SK-N-MC (cell line): Measurements from ENCODE around the gene PCYT2.

Source experiments
- EZH2 ChIP-seq: fragments of 200-600 bp; sonication (generic); IDR thresholded peaks from one replicate; pipeline ENCODE4 v1.6.1; 2017; ENCODE audit warnings: antibody characterized with exemption
- FOXP2 ChIP-seq: optimal IDR thresholded peaks from 2 replicates; pipeline ENCODE3; 2011; ENCODE audit warnings: mild to moderate bottlenecking, moderate library complexity; ENCODE audit not compliant: insufficient read depth; ENCODE audit errors: extremely low read length, control extremely low read depth
- POLR2AphosphoS5 ChIP-seq: IDR thresholded peaks from 2 replicates; pipeline ENCODE4 v1.6.1; 2012; ENCODE audit warnings: mild to moderate bottlenecking, low read depth, low read length, borderline replicate concordance

DNA sequence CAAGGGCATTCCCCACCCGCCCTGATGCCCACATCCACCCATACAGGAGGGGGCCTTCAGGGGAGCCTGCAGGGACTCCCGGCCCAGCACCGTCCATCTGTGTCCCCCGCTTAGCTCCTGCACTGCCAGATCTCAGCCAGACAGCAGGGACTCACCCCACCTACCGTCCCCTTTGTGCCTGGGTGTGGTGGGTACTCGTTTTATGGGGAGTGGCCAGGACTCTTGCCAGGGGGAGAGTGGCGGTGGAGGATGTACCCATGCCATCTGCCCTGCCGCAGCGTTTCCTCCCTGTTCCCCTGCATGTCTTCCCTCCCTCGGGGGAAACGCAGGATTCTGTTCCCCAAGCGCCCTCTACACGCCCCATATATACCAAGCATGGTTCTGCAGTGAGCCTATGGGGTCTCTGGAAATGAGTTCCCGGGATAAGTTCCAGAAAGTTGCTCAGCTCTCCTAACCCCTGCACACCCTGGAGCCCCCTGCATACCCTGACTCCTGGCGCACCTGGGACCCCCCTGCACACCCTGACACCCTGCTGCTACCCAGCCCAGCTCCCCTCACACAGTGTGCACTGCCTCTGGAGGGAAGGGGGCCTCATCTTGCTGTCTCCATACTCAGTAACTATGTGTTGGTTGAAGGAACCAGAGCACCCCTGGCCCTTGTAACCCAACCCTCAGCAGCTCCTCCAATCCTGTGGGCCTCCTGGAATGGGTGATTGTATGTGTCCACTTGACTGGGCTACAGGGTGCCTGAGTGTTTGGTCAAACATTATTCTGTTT lies 20.5 kb upstream of the PCYT2 start:
- TF ChIP-seq POLR2AphosphoS5, result peak; percentile 70
- no peak for TF ChIP-seq EZH2
- TF ChIP-seq FOXP2, result no peak
